GM19099 (cell line): ENCODE results near the gene SCO1.

ENCODE experiments used
- POLR2A ChIP-seq: IDR thresholded peaks from 3 replicates; pipeline ENCODE4 v1.6.1; 2011; ENCODE audit warnings: low read depth; ENCODE audit not compliant: insufficient read length; ENCODE audit errors: extremely low read depth

SCO1 gene

GRCh38 chr17:10673312-10673711 is 24.0 kb downstream of the SCO1 start:
- no peak for TF ChIP-seq POLR2A

GRCh38 chr17:10668775-10669174 is 28.6 kb downstream of the SCO1 start:
- TF ChIP-seq POLR2A = no peak

- no peak for TF ChIP-seq POLR2A
These were observed 30.4 kb downstream of the SCO1 start for GRCh38 chr17:10666906-10667305.

GRCh38 chr17:10664571-10664970 is 32.8 kb downstream of the SCO1 start:
- TF ChIP-seq POLR2A = no peak

- TF ChIP-seq POLR2A = no peak
These were observed 34.1 kb downstream of the SCO1 start for GRCh38 chr17:10663231-10663630.

GRCh38 chr17:10661437-10661836 is 35.9 kb downstream of the SCO1 start:
- no peak for TF ChIP-seq POLR2A

GRCh38 chr17:10657879-10658278 is 39.5 kb downstream of the SCO1 start:
- no peak for TF ChIP-seq POLR2A

GRCh38 chr17:10657148-10657547 is 40.2 kb downstream of the SCO1 start, which contains the start of gene MYH3:
Gene MYH3, minus strand, starts transcription at chr17:10657309. Its CDS starts 2,245 bp downstream, at chr17:10655064.
- TF ChIP-seq POLR2A = no peak

GRCh38 chr17:10653987-10654386 is 43.3 kb downstream of the SCO1 start:
- TF ChIP-seq POLR2A = no peak

- TF ChIP-seq POLR2A = no peak
These were observed 44.2 kb downstream of the SCO1 start for GRCh38 chr17:10652984-10653659.

- TF ChIP-seq POLR2A = no peak
These were observed 45.4 kb downstream of the SCO1 start for GRCh38 chr17:10651927-10652326.

- no peak for TF ChIP-seq POLR2A
These were observed 47.7 kb downstream of the SCO1 start for GRCh38 chr17:10649602-10650001.

GRCh38 chr17:10648956-10649355 is 48.4 kb downstream of the SCO1 start:
- no peak for TF ChIP-seq POLR2A

GRCh38 chr17:10648381-10648780 is 49.0 kb downstream of the SCO1 start:
- TF ChIP-seq POLR2A = no peak

- no peak for TF ChIP-seq POLR2A
These were observed 50.8 kb downstream of the SCO1 start for GRCh38 chr17:10646392-10646990.

- no peak for TF ChIP-seq POLR2A
These were observed 56.9 kb downstream of the SCO1 start for GRCh38 chr17:10640475-10640874.
